Measurements from ENCODE around the gene IGIP.
"Not testable (repeated sequence)": the region's sequence is repeated elsewhere in the genome, so short reads cannot be mapped to it uniquely, and the experiment has no call there.

The IGIP gene

GRCh38 chr5:140142856-140143255, 17.1 kb downstream of the IGIP start:
- no peak for DNase-seq

- no peak for DNase-seq
Measured at GRCh38 chr5:140143521-140144258, 18.0 kb downstream of the IGIP start.

GRCh38 chr5:140145256-140145655, 19.5 kb downstream of the IGIP start:
- DNase-seq, result no peak

- peak; percentile 76 to 84 for DNase-seq
Measured at GRCh38 chr5:140145818-140146522, 20.2 kb downstream of the IGIP start.

- DNase-seq, result no peak
Measured at GRCh38 chr5:140146523-140146842, 20.7 kb downstream of the IGIP start.

GRCh38 chr5:140147460-140147859, 21.7 kb downstream of the IGIP start:
- no peak for DNase-seq

- DNase-seq, result no peak
Measured at GRCh38 chr5:140148508-140148907, 22.8 kb downstream of the IGIP start.

GRCh38 chr5:140150201-140150600, 24.5 kb downstream of the IGIP start:
- no peak for DNase-seq

- DNase-seq, result no peak
Measured at GRCh38 chr5:140151144-140152021, 25.6 kb downstream of the IGIP start.

GRCh38 chr5:140152022-140152999, 26.6 kb downstream of the IGIP start:
- DNase-seq, result no peak

GRCh38 chr5:140153255-140153654, 27.5 kb downstream of the IGIP start:
- no peak for DNase-seq

GRCh38 chr5:140153905-140154304, 28.2 kb downstream of the IGIP start:
- DNase-seq, result no peak

GRCh38 chr5:140154710-140155381, 29.1 kb downstream of the IGIP start:
- DNase-seq, result not testable (repeated sequence)

GRCh38 chr5:140157032-140157781, 31.5 kb downstream of the IGIP start:
- peak; percentile 88 to 89 for DNase-seq

- DNase-seq, result no peak
Measured at GRCh38 chr5:140159014-140159927, 33.5 kb downstream of the IGIP start.

GRCh38 chr5:140162275-140162674, 36.5 kb downstream of the IGIP start:
- no peak for DNase-seq

- DNase-seq, result no peak
Measured at GRCh38 chr5:140162781-140163180, 37.0 kb downstream of the IGIP start.

- DNase-seq, result no peak
Measured at GRCh38 chr5:140165101-140165922, 39.6 kb downstream of the IGIP start.

GRCh38 chr5:140165923-140166270, 40.2 kb downstream of the IGIP start:
- no peak for DNase-seq

All from inflammatory macrophage (primary cell).